Endometrium (tissue), 2 donors: ENCODE data around the gene GRM2.

ENCODE experiments used
- FAIRE-seq: peaks from 2 replicates; lab custom pipeline; 2012; peaks lifted over from hg19 to GRCh38; lab: Jason Lieb, UNC
- donor health status: control.
- donor health status: control.

The GRM2 gene

GRCh38 chr3:51706788-51707731, at the start of gene GRM2:
Gene GRM2, plus strand, starts transcription at chr3:51707068. Its CDS starts 1,916 bp downstream, at chr3:51708984.
- no peak for FAIRE-seq

- no peak for FAIRE-seq
Measured at GRCh38 chr3:51657234-51657633, 49.6 kb upstream of the GRM2 start.

- FAIRE-seq, result no peak
Measured at GRCh38 chr3:51659942-51660341, 46.9 kb upstream of the GRM2 start.

- FAIRE-seq, result no peak
Measured at GRCh38 chr3:51662456-51662855, 44.4 kb upstream of the GRM2 start.

- no peak for FAIRE-seq
Measured at GRCh38 chr3:51668756-51669155, 38.1 kb upstream of the GRM2 start.

GRCh38 chr3:51669241-51670052, 37.4 kb upstream of the GRM2 start:
- no peak for FAIRE-seq

- FAIRE-seq, result no peak
Measured at GRCh38 chr3:51670053-51670822, 36.6 kb upstream of the GRM2 start.

GRCh38 chr3:51670823-51671733, 35.8 kb upstream of the GRM2 start, which contains the start of gene TEX264:
Gene TEX264, plus strand, starts transcription at chr3:51671252. Its CDS starts 3,053 bp downstream, at chr3:51674305.
- FAIRE-seq, result no peak

- FAIRE-seq, result no peak
Measured at GRCh38 chr3:51671734-51672475, 35.0 kb upstream of the GRM2 start.

GRCh38 chr3:51673181-51673801, 33.6 kb upstream of the GRM2 start:
- FAIRE-seq, result no peak

- FAIRE-seq, result no peak
Measured at GRCh38 chr3:51673802-51674654, 32.8 kb upstream of the GRM2 start.

- no peak for FAIRE-seq
Measured at GRCh38 chr3:51675201-51675611, 31.7 kb upstream of the GRM2 start.

- FAIRE-seq, result no peak
Measured at GRCh38 chr3:51676102-51676640, 30.7 kb upstream of the GRM2 start.

- no peak for FAIRE-seq
Measured at GRCh38 chr3:51677358-51677757, 29.5 kb upstream of the GRM2 start.

GRCh38 chr3:51678186-51678585, 28.7 kb upstream of the GRM2 start:
- no peak for FAIRE-seq

- no peak for FAIRE-seq
Measured at GRCh38 chr3:51678641-51679040, 28.2 kb upstream of the GRM2 start.

GRCh38 chr3:51679318-51679717, 27.6 kb upstream of the GRM2 start:
- no peak for FAIRE-seq

GRCh38 chr3:51679777-51680176, 27.1 kb upstream of the GRM2 start:
- FAIRE-seq, result no peak

- FAIRE-seq, result no peak
Measured at GRCh38 chr3:51680196-51680595, 26.7 kb upstream of the GRM2 start.
